HG02938 (cell line): ENCODE data around the gene SIGLEC7.
A peak's percentile ranks its signal among the peaks of the same experiment; 100 is the strongest.

Source experiments
- ATAC-seq: cut with Tn5 transposase; IDR thresholded peaks from one replicate; pipeline ENCODE4 v1.9.1; 2021; ENCODE audit warnings: mild to moderate bottlenecking, moderate library complexity; ENCODE audit not compliant: unreplicated experiment

The SIGLEC7 gene

GRCh38 chr19:51142119-51142518 is at the start of gene SIGLEC7:
Gene SIGLEC7, plus strand, starts transcription at chr19:51142301. Its CDS starts 69 bp downstream, at chr19:51142370.
- ATAC-seq: no peak

GRCh38 chr19:51093101-51093500 is 49.0 kb upstream of the SIGLEC7 start:
- no peak for ATAC-seq

- no peak for ATAC-seq
These were observed 48.4 kb upstream of the SIGLEC7 start for GRCh38 chr19:51093510-51094345.

GRCh38 chr19:51094696-51095279 is 47.3 kb upstream of the SIGLEC7 start:
- ATAC-seq: no peak

- ATAC-seq: no peak
These were observed 45.5 kb upstream of the SIGLEC7 start for GRCh38 chr19:51096473-51097165.

GRCh38 chr19:51097166-51097738 is 44.8 kb upstream of the SIGLEC7 start:
- ATAC-seq: no peak

GRCh38 chr19:51097796-51098195 is 44.3 kb upstream of the SIGLEC7 start:
- ATAC-seq: no peak

GRCh38 chr19:51098365-51099046 is 43.6 kb upstream of the SIGLEC7 start:
- no peak for ATAC-seq

GRCh38 chr19:51099047-51099382 is 43.1 kb upstream of the SIGLEC7 start:
- no peak for ATAC-seq

- ATAC-seq: no peak
These were observed 41.5 kb upstream of the SIGLEC7 start for GRCh38 chr19:51100601-51101000.

- no peak for ATAC-seq
These were observed 40.8 kb upstream of the SIGLEC7 start for GRCh38 chr19:51101171-51101865.

- ATAC-seq: no peak
These were observed 39.1 kb upstream of the SIGLEC7 start for GRCh38 chr19:51102991-51103390.

- no peak for ATAC-seq
These were observed 38.2 kb upstream of the SIGLEC7 start for GRCh38 chr19:51103926-51104341.

- no peak for ATAC-seq
These were observed 34.6 kb upstream of the SIGLEC7 start for GRCh38 chr19:51107406-51108065.

GRCh38 chr19:51108066-51108804 is 33.9 kb upstream of the SIGLEC7 start, which contains the start of gene CTU1:
Gene CTU1, minus strand, starts transcription at chr19:51108409. Its CDS starts 3,840 bp downstream, at chr19:51104569.
- ATAC-seq: peak; percentile 94

GRCh38 chr19:51108805-51109146 is 33.3 kb upstream of the SIGLEC7 start:
- ATAC-seq: peak; percentile 43

GRCh38 chr19:51110666-51110971 is 31.5 kb upstream of the SIGLEC7 start:
- ATAC-seq: no peak

GRCh38 chr19:51111606-51112005 is 30.5 kb upstream of the SIGLEC7 start:
- ATAC-seq: no peak

GRCh38 chr19:51114087-51114729 is 27.9 kb upstream of the SIGLEC7 start:
- ATAC-seq: no peak
